GM12872 (cell line): Measurements from ENCODE around the gene ZNF614.

Experiments used
- TF ChIP-seq, protein P1 (sequence below): IDR thresholded peaks from 3 replicates; pipeline ENCODE4 v1.5.1; 2011; ENCODE audit warnings: low read depth, mild to moderate bottlenecking, low read length, moderate library complexity; ENCODE audit not compliant: insufficient read depth

ZNF614 gene

DNA sequence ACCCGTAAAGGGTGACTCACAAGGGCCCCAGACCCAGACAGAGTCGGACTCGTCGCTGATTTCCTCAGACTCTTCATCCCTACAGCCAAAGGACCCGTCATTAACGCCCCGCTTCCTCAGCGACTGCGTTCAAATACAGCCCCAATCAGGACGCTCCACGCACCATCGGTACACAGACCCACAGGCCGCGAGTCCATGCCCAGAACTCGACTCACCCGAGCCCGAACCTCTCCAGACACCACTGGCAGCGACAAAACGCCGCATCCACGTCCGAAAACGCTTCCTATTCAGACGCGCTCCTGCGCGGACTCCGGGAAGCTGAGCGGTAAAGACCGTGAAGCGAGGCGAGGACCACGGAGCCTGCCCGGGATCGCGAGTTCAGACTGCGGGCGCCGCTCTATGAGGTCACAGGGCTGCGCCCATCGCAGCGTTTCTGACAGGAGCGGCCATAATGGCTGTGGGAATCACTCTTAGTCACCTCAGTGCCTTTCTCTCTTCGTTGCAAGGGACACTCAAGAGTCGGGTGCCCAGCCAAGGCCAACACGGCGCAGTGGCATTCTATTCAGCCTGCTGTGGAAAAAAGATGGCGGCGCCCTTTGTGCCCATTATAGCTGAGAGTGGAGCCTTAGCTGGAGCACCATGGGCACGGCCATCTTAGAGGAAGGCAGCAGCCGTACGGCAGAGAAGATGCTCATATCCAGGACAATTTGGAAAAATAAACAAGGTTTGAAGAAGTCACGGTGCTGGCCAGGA is at the start of gene ZNF614:
Gene ZNF614 (minus strand): TSS at position 353 of the 753 bp plus-strand sequence. CDS start 2,634 bp downstream, outside the sequence.
- TF ChIP-seq, protein P1, sequence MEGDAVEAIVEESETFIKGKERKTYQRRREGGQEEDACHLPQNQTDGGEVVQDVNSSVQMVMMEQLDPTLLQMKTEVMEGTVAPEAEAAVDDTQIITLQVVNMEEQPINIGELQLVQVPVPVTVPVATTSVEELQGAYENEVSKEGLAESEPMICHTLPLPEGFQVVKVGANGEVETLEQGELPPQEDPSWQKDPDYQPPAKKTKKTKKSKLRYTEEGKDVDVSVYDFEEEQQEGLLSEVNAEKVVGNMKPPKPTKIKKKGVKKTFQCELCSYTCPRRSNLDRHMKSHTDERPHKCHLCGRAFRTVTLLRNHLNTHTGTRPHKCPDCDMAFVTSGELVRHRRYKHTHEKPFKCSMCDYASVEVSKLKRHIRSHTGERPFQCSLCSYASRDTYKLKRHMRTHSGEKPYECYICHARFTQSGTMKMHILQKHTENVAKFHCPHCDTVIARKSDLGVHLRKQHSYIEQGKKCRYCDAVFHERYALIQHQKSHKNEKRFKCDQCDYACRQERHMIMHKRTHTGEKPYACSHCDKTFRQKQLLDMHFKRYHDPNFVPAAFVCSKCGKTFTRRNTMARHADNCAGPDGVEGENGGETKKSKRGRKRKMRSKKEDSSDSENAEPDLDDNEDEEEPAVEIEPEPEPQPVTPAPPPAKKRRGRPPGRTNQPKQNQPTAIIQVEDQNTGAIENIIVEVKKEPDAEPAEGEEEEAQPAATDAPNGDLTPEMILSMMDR, result no peak

DNA sequence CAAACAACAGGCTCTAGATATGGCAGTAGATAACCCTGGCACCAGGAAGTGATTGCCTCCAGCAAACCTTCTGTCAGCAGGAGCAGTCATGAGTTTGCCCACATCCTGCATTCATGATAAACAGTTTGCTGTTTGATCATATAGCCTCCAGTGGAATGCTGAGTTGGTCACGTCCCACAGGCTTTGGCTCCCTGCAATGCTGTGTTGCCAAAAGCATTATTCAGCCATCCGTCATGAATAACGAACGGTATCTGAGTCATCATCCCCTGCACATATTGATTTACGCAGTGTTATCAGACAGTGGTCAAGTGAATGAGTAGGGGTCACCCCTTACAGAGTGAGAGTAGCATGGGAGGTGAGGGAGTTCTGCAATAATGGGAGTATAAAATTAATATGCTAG is 42.3 kb upstream of the ZNF614 start:
- TF ChIP-seq, protein P1, result no peak

DNA sequence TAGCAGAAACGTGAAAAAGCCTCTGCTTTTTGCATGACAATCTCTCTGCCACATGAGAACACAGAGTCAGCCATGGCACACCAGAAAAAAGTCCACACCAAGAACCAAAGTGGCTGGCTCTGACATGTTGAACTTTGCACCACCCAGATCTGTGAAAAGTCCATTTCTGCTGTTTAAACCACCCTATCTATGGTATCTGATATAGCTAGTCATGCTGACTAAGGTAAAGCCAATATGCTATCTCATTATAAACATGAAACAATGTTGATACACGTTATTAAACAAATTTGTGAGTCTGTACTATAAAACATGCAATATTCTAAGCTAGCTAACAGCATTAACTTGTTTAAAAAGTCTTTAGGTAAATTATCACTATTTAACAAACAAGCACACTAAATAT is 41.5 kb upstream of the ZNF614 start:
- TF ChIP-seq, protein P1, result no peak

DNA sequence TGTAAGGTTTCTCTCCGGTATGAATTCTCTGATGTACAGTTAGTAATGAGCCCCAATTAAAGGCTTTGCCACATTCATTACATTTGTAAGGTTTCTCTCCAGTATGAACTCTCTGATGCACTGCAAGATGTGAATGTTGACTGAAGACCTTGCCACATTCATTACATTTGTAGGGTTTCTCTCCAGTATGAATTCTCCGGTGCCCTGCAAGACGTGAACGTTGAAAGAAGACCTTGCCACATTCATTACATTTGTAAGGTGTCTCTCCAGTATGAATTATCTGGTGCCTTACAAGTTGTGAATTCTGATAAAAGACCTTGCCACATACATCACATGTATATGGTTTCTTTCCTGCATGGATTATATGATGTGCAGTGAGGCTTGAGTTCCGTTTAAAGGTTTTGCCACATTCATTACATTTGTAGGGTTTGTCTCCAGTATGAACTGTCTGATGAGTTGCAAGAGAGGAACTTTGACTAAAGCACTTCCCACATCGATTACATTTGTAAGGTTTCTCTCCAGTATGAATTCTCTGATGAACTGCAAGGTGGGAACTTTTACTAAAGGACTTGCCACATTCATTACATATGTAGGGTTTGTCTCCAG is 38.2 kb upstream of the ZNF614 start:
- TF ChIP-seq, protein P1, result no peak

DNA sequence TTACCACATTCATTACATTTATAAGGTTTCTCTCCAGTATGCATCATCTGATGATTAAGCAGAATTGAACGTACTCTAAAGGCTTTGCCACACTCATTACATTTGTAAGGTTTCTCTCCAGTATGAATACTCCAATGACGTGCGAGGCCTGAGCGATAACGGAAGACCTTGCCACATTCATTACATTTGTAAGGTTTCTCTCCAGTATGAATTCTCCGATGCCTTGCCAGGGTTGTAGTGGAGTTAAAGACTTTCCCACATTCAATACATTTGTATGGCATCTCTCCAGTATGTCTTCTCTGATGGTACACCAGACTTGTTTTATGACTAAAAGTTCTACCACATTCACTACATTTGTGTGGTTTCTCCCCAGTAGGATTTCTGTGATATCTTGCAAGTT is 37.2 kb upstream of the ZNF614 start:
- TF ChIP-seq, protein P1, result no peak

DNA sequence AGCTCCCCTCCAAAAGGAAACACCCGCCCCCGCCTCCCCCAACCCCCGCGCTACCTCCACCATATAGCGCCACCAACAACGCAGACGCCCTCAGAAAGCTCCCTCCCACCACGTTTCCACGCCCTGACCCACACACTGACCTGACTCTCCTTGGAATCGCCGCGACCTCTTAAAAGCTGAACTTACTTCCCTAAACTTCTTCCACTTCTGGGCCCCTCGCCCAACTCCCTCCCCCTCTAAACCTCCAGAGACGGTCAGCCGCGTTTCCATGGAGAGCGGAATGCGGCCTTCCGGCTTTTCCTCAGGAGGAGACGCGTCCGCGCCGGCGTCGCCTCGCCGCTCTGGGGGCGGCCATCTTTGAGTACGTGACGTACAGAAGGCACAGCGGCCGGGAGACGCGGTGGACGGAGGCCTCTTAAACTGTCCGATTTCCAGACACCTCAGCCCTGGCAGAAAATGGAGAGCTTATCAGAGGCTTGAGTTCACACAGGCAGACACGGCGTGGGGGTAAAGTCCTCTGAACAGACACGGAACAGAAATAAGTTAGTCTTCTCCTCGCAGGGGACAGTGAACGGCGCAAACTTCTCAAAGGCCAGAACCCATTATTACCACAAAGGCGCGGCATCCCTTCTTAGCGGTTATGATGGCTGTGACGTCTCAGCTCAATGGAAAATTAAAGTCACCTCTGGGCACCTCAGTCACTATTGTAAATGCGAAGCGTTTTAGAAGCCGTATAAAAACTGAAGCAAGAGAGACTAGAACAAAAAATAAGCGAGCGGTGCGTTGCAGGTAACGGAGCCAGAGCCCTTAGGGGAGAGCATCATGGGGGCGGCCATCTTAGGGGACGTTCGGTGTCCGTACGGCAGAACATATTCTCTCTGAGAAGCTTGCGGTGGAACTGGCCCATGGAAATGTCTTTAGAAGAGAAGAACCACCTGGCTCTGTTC is 20.6 kb upstream of the ZNF614 start, which contains the start of gene ZNF432:
Gene ZNF432 (minus strand): TSS at position 284 of the 947 bp plus-strand sequence. CDS start 1,970 bp downstream, outside the sequence.
- TF ChIP-seq, protein P1, result no peak

DNA sequence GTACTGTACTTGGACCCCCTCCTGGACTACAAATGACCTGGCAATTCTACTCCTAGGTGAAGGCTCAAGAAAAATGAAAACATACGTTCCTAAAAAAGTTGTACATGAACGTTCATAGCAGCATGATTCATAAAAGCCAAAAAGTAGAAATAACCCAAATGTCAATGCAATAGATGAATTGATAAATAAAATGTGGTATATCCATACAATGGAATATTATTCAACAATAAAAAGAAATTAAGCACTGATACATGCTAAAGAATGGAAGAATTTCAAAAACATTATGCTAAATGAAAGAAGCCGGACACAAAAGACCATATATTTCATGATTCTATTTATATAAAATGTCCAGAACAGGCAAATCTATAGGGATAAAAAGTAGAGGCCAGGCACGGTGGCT is 11.0 kb upstream of the ZNF614 start:
- TF ChIP-seq, protein P1, result no peak
